HG02571 (cell line): Measurements from ENCODE around the gene XAB2.

Experiments used
- ATAC-seq: cut with Tn5 transposase; IDR thresholded peaks from one replicate; pipeline ENCODE4 v1.9.1; 2021; ENCODE audit warnings: mild to moderate bottlenecking, moderate library complexity; ENCODE audit not compliant: unreplicated experiment

Gene XAB2

DNA sequence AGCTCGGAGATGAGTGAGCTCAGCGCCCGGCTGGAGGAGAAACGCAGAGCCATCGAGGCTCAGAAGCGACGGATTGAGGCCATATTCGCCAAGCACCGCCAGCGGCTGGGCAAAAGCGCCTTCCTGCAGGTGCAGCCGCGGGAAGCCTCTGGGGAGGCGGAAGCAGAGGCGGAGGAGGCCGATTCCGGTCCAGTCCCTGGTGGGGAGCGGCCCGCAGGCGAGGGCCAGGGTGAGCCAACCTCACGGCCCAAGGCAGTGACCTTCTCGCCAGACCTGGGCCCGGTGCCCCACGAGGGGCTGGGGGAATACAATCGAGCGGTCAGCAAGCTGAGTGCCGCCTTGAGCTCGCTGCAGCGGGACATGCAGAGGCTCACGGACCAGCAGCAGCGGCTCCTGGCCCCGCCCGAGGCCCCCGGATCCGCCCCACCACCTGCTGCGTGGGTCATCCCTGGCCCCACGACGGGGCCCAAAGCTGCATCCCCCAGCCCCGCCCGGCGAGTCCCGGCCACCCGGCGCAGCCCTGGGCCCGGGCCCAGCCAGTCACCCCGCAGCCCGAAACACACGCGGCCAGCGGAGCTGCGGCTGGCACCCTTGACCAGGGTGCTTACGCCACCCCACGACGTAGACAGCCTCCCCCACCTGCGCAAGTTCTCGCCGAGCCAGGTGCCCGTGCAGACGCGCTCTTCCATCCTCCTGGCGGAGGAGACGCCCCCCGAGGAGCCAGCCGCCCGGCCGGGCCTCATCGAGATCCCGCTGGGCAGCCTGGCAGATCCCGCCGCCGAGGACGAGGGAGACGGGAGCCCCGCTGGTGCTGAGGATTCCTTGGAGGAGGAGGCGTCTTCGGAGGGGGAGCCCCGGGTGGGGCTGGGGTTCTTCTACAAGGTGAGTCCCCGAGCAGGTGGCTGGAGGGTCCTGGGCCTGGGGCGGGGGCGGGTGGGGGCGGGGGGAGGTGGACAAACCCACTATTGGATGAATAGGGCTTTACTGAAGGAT lies 16.8 kb downstream of the XAB2 start:
- no peak for ATAC-seq

DNA sequence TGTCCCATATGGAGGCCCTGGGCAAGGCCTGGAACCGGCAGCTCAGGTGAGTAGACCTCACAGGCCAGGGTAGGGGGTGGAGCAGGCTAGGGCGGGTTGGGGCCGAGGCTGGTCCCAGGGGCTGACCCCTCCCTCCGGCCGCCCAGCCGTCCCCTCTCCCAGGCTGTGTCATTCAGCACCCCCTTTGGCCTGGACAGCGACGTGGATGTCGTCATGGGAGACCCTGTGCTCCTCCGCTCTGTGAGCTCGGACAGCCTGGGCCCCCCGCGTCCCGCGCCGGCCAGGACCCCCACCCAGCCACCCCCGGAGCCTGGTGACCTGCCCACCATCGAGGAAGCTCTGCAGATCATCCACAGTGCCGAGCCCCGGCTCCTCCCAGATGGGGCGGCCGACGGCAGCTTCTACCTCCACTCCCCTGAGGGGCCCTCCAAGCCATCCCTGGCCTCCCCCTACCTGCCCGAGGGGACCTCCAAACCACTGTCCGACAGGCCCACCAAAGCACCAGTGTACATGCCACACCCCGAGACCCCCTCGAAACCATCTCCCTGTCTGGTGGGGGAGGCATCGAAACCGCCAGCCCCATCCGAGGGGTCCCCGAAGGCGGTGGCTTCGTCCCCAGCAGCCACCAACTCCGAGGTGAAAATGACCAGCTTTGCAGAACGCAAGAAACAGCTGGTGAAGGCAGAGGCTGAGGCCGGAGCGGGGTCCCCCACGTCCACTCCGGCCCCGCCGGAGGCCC lies 17.6 kb downstream of the XAB2 start:
- ATAC-seq, result no peak

DNA sequence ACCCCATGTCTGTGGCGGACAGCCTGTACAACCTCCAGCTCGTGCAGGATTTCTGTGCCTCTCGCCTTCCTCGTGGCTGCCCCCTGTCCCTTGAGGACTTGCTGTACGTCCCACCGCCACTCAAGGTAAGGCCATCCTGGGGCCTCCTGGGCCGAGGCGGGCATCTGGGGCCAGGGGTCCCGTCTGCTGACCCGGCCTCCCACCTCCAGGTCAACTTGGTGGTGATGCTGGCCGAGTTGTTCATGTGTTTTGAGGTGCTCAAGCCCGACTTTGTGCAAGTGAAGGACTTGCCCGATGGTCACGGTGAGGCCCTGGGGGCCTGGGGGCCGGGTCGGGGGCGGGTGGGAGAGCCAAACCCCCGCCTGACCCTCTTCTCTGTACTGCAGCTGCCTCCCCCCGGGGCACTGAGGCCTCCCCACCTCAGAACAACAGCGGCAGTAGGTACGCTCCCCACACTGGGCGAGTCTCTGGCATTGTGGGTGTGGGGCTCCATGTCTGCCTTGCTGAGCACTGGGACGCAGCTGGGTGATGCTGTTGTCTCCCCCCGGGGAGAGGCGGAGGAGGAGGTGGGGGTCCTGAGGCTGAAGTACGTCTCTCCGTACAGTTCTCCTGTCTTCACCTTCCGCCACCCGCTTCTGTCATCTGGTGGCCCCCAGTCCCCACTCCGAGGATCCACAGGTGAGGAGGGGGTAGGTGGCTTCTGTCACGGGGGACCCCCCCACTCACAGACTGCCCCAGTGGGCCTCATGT lies 18.7 kb downstream of the XAB2 start:
- ATAC-seq, result no peak

DNA sequence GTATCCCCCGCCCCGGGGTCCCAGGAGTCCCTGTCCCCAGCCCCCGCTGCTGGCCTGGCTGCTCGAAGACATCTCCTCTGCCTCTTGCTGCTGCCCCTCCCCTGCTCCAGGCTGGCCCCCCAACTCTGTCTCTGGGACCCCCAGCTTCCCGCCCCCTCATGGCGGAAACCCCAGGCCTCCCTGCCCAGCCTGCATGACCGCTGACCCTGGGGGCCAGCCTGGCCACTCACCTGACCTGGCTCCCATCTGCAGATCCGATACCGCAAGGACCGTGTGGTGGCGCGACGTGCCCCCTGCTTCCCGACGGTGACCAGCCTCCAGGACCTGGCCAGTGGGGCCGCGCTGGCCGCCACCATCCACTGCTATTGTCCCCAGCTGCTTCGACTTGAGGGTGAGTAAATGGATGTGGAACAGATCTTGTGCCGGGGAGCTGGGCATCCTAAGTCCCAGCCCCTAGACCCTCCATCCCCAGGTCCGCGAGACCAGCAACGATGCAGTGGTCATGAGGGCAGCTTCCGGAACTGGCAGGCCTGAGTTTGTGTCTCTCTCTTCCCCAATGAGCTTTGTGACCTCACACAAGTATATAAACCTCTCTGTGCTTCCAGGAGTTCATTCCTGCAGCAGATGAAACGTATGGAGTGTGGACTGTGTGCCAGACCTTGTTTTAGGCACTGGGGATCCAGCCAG lies 21.3 kb downstream of the XAB2 start:
- no peak for ATAC-seq

DNA sequence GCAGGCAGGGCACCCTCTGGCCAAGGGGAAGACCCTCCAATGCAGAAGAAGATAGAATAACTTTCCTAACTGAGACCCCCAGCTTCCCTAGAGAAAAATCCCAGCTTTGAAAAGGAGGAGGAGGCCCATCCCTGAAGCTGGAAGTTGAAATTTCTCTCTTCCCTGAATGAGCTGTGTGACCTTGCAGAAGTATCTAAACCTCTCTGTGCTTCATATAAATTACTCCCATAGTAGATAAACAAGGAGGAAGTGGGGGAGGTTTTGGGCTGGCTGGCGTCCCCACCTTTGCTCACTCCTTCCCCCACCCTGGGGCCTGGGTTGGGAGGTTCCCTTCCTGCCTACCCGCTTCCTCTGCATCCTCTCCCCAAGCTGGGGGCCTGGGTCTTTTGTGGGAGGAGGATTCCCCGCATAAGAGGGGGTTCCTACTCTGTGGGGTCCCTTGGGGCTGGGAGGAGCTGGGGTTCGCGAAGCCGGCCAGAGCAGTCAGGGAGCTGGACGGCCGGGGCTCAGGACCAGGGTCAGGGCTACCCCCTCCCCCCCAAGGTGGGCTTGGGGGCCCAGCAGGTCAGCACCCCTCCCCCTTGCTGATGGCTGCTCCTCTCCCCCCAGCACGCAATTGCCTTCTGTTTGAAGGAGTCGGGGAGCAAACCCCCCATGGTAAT lies 22.0 kb downstream of the XAB2 start:
- no peak for ATAC-seq

DNA sequence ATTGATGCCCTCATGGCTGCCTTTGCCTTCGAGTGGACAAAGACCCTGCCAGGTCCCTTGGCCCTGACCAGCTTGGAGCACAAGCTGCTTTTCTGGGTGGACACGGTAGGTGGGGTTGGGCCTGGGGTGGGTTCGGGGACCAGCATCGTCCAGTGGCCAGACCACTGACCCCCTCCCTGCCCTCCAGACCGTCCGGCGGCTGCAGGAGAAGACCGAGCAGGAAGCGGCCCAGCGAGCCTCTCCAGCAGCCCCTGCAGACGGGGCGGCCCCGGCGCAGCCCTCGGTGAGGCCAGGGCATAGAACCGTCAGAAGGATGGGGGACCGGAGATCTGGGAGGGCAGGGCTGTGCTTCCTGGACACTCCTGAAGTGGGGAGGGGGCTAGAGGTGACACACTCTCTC lies 23.1 kb downstream of the XAB2 start:
- ATAC-seq, result no peak

DNA sequence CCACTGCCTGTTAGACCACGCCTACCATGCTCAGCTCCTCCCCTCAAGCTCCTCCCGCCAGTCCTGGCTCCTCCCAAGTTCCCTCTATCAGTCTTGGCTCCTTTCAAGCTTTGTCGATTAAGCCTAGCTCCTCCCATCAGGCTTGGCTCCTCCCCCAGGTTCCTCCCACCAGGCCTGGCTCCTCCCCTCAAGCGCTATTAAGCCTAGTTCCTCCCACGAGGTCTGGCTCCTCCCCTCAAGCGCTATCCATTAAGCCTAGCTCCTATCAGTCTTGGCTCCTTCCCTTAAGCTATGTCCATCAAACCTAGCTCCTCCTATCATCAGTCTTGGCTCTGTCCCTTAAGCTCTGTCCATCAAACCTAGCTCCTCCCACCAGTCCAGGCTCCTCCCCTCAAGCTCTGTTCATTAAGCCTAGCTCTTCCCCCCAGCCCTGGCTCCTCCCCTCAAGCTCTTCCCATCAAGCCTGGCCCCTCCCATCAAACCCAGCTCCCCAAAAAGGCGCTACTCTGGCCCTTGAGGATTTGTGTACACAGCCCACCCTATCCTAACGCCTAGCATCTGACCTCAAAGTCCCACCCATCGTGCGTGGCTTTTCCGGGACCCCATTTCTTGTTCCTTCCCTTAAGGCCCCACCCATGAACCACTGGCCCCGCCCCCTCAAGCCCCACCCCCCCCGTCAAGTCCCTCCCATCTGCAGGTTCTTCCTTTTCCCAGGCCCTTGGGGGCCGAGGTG lies 23.7 kb downstream of the XAB2 start:
- no peak for ATAC-seq

DNA sequence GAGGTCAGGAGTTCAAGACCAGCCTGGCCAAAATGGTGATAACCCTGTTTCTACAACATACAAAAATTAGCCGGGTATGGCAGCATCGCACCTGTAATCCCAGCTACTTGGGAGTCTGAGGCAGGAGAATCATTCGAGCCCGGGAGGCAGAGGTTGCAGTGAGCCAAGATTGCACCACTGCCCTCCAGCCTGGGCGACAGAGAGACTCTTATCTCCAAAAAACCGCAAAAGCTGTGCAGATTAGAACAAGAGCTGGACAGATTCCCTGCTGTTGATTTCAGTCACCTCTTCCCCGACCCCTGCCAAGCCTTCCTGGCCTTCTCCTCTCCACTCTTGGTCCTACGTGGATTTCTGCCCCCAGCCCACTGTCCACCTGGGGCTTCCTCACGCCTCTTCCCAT lies 25.4 kb downstream of the XAB2 start:
- ATAC-seq, result no peak

DNA sequence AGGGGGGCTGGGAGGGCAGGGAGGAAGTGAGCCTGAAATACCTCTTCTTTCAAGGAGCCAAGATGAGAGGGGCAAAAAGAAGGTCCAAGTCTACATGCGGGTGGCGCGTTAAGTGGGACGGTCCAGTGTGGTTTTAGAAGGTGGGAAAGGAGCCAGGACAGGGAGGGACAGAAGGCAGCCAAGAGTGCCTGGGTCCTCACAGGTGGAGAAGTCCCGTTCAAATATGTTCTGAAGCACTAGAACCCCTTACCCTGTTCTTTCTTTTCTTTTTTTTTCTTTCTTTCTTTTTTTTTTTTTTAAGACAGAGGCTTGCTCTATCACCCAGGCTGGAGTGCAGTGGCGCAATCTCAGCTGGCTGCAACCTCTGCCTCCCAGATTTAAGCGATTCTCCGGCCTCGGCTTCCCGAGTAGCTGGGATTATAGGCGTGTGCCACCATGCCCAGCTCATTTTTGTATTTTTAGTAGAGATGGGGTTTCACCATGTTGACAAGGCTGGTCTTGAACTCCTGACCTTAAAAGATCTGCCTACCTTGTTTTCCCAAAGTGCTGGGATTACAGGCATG lies 26.3 kb downstream of the XAB2 start:
- no peak for ATAC-seq

DNA sequence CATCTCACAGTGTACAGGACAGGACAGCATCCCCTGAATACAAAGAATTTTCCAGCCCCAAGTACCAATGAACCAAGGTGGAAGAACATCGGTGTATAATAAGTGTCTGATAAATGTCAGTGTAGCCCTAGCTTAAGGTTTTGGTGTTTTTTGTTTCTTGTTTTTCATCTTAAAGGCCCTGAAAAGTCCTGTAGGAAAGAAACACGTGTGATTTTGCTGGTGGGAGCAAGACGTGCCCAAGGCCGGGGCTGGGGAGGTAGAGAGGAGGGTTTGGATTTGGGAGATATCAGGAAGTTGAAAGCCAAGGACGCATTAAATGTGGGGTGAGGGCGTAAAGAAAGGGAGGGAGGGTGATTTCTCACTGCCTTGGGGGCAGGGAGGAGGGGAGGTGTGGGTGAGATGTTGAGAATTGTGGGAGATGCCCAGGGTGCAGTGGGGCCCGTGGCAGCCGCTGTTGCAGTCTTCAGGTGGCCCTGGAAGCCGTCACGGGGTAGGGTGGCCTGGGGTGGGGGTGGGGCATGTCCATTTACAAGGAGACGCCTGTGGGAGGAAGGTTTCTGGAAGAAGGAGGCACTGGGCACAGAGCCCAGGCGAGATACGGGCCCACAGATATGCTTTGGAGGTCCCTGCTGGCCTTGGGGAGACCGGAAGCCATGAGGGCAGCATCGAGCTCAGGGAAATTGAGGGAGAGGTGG lies 27.0 kb downstream of the XAB2 start:
- ATAC-seq, result no peak

DNA sequence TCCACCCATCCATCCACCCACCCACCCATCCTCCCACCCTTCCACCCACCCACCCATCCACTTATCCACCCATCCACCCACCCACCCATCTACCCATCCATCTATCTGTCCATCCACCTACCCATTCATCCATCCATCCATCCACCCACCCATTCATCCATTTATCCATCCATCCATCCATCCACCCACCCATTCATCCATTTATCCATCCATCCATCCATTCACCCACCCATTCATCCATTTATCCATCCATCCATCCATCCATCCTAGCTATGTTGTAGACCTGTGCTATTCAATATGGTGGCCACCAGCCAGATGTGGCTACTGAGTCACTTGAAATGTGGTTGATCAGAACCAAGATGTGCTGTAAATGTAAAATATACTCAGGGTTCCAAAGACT lies 28.6 kb downstream of the XAB2 start:
- no peak for ATAC-seq

DNA sequence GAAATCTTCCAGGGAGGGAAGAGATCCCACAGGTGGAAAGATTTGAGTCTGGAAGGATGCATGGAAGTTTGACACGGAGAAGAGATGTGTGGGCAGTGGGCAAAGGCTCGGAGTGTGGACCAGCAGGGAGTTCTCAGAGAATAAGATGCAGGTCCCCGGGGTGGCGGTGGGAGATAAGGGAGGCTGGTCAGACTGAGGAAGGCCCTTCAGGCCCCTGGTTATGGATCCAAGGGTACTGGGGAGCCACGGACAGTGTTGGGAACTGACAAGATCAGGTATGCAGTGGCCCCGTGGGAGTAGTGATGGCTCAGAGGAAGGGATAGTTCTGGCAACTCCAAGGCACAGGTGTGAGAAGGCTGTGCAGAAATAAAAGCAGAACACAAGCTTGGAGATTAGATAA lies 31.2 kb downstream of the XAB2 start:
- ATAC-seq, result no peak

DNA sequence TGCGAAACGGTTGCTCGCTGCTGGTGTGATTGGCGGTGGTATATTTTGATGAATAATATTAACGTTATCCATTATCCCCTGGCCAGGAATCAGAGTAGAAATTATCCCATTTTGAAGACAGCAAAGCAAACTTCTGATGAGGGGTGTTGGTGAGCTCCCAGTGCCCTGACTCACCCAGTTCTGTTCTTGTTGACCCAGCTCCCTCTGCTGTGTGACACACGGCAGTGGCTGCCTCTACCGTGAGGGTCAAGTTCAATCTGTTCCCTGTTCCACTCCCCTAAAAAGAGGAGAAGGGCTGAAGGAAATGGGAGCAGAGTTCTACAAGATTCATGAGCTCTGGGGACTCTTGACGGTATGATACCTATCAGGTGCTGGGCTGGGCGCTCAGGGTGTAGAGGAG lies 31.7 kb downstream of the XAB2 start:
- no peak for ATAC-seq

DNA sequence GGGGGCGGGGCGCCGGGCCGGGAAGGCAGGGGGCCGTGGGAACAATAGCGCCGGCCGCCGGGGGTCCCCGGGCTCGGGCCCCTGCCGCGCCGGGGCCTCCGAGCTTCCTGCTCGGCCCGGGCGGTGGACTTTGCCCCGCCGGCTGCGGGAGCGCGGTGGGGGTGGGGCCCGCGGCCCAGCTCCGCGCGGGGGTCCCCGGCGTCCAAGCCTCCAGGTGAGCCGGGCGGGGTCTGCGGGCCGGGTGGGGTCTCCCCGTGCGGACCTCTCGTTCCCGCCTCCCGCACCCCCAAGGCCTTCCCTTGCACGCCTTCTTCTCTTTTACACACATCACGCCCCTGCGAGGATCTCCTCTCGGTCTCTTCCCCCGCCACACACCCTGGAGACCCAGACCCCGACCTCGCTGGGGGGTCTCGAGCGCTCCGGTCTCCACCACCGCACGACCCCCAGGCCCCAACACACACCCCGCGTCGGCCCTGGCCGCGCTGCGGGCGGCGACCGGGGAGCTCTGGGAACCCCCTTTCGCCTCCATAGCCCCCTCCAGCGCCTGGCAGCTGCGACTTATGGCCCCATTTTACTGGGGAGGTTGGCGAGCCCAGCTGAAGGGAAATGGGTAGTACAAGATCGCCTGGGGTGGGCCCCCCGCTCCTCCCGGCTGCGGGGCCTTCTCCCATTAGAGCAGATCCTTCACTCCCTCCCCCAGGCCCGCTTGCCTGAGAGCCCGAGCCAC lies 33.0 kb downstream of the XAB2 start:
- ATAC-seq, result no peak

DNA sequence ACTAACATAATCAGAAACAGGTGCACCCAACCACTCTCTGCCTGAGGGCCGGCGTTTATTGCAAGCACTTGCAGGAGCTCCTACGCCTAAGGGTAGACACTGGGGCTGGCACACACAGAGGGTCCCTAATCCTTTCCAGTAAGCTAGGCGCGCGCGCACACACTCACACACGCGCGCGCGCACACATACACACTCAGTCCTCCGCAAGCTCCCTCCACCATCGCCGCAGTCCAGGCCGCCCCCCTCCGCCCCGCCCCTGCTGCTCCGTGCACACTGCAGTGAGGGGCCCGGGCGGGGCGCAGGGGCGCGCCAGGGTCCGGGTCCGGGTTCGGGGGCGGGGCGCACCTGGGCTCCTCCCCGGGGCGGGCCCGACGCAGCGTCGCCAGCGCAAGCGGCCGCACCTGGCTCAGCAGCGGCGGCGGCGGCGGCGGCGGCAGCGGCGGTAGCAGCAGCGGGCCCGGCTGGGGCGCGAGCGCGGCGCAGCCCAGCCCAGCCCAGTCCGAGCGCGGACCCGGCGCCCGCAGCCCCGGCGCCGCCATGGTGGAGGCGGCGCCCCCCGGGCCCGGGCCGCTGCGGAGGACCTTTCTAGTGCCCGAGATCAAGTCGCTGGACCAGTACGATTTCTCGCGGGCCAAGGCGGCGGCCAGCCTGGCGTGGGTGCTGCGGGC lies 33.7 kb downstream of the XAB2 start, which contains the start of gene CAMSAP3:
Gene CAMSAP3, plus strand, starts transcription at position 398 of the 668 bp plus-strand sequence. Its CDS starts 140 bp downstream, at position 538.
- no peak for ATAC-seq

DNA sequence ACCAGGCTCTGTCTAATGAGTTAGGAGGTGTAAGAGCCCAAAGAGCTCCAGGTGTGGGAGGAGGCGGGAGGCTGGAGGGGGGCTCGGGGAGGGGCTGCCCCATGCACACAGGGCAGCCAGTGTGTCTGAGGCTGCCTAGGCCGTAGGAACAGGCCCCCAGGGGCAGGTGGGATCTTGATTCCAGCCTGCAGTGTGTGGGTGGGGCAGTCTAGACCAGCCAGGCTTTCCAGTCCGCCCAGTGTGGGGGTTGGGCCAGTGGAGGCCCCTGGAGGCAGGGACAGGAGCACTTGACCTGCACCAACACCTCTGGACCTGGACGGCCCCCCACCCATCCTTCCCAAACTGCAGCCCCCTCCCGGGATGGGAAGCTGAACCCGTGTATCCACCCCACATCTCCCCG lies 39.1 kb downstream of the XAB2 start:
- ATAC-seq, result no peak

DNA sequence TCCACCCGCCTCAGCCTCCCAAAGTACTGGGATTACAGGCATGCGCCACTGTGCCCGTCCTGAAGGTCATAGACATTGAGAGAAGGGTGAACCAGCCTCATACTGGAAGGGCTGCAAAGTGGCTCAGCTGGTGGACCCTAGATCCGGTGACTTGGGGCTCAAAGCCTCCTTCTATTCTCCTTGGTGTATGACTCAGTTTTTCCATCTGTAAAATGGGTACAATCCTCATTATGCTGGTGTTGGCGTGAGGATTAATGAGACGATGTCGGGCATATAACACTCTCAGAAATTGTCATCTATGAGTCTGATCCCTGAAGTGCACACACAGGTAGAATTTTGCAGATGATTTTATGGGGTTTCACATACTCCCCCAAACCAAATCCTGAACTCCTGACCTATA lies 39.5 kb downstream of the XAB2 start:
- ATAC-seq, result no peak
